Omental fat pad (tissue), 4 donors: ENCODE measurements around the gene STUB1. TPM values are rescaled to one million over a fixed set of nuclear protein-coding genes. Genes with fewer than 3 reads are reported as not detected.
A peak's percentile ranks its signal among the peaks of the same experiment; 100 is the strongest.

Source experiments
- ATAC-seq: fragments of 150-250 bp; one replicate; pipeline ENCODE4 v1.9.1; 2016; ENCODE audit warnings: mild to moderate bottlenecking, moderate library complexity; ENCODE audit not compliant: low FRiP score
- DNase-seq: peaks from one replicate; pipeline ENCODE4 v3.0.0-alpha.2; 2019; ENCODE audit warnings: low spot score
- CTCF ChIP-seq, 3 donors: fragments of 450-650 bp; IDR thresholded peaks; one replicate each; pipeline ENCODE4 v1.5.1; 2016 to 2017; ENCODE audit warnings: antibody characterized with exemption in 3 of 3, mild to moderate bottlenecking in 3 of 3, moderate library complexity in 2 of 3
- total RNA-seq, 4 donors: library from RNA; depleted of rRNA; stranded (reverse); fragments of >200 nt; gene quantifications; one replicate each; pipeline ENCODE4 v1.1.0, GENCODE V29; 2016

Gene STUB1
- total RNA-seq, 4 donors from 2014 or later: 119 to 161 (median 128) TPM

- DNase-seq: no peak
- peak; percentile 61 for ATAC-seq
- no peak for TF ChIP-seq CTCF (IDR thresholded peaks at IDR 0.05)
These were observed 20.7 kb downstream of the STUB1 start for GRCh38 chr16:700684-701584.

DNA sequence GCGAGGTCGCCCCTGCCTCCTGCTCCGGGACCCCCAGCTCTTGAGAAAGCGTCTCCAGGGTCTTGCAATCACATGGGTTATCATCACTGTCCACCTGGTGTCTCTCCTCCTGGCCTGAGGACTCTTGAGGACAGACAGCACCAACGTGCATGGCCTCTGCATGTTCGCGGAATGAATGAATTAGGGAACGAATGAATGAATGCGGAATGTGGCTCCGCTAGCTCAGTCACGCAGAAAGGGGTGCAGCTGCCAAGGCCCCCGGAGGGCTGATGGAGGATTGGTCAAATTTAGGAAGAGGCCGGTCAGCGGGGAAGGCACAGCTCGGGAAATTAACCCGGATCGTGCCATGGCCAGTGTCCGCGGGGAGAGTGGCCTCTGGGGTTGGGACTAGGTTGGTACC, 22.1 kb downstream of the STUB1 start:
- ATAC-seq: no peak
- DNase-seq: no peak
- TF ChIP-seq CTCF (IDR thresholded peaks at IDR 0.05): no peak

DNA sequence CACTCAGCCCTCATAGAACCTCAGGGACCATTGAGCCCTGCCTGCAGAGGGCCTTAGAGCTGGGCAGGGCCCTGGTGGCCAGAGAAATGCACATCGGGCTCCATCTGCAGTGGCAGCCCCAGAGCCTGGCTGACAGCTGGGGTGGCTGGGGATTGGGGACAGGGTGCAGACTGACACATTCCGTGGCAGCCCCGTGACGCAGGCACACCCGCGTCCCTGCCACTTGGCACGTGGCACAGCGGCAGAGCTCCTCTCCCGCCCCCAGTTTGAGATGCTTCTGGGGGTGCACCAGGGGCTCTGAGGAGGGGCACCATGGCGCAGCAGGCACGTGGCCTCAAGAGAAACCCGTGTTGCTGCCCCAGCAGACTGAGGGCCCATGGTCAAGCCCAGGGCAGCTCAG, 23.2 kb downstream of the STUB1 start:
- DNase-seq (no peak), ATAC-seq (no peak)
- no peak for TF ChIP-seq CTCF (IDR thresholded peaks at IDR 0.05)

DNA sequence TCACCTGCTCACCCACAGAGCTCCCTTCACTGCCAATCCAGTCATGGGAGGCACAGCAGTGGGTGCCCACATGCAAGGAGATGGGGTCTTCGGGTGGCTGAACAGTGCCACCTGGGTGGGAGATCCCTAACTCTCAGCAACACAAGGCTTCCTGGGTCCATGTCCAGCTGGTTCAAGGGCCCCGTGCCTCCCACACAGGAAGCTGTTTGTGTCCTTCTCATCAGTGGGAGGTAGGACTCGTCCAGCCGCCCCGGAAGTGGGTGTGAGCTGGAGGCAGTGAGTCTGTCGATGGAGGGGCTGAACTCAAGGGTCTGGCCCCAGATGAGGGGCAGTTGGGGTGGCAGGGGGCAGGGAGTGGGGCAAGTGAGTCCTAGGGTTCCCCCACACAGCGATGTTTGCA, 23.8 kb downstream of the STUB1 start:
- no peak for TF ChIP-seq CTCF (IDR thresholded peaks at IDR 0.05)
- ATAC-seq (no peak), DNase-seq (no peak)

- ATAC-seq: no peak
- no peak for DNase-seq
- no peak for TF ChIP-seq CTCF (IDR thresholded peaks at IDR 0.05)
These were observed 24.6 kb downstream of the STUB1 start for GRCh38 chr16:704552-705380.

- no peak for DNase-seq
- ATAC-seq: no peak
These were observed 25.4 kb downstream of the STUB1 start, which contains the start of gene FBXL16 for GRCh38 chr16:705431-706188. Gene FBXL16, minus strand, starts transcription at chr16:705801. Its CDS starts 8,396 bp downstream, at chr16:697405.

More at GRCh38 chr16:705431-706188, 25.4 kb downstream of the STUB1 start, which contains the start of gene FBXL16:
- no peak for TF ChIP-seq CTCF (IDR thresholded peaks at IDR 0.05)
